ENCODE data around the gene IGSF10. TPM values are rescaled to one million over a fixed set of nuclear protein-coding genes. Genes with fewer than 3 reads are reported as not detected.

Gene IGSF10, protein sequence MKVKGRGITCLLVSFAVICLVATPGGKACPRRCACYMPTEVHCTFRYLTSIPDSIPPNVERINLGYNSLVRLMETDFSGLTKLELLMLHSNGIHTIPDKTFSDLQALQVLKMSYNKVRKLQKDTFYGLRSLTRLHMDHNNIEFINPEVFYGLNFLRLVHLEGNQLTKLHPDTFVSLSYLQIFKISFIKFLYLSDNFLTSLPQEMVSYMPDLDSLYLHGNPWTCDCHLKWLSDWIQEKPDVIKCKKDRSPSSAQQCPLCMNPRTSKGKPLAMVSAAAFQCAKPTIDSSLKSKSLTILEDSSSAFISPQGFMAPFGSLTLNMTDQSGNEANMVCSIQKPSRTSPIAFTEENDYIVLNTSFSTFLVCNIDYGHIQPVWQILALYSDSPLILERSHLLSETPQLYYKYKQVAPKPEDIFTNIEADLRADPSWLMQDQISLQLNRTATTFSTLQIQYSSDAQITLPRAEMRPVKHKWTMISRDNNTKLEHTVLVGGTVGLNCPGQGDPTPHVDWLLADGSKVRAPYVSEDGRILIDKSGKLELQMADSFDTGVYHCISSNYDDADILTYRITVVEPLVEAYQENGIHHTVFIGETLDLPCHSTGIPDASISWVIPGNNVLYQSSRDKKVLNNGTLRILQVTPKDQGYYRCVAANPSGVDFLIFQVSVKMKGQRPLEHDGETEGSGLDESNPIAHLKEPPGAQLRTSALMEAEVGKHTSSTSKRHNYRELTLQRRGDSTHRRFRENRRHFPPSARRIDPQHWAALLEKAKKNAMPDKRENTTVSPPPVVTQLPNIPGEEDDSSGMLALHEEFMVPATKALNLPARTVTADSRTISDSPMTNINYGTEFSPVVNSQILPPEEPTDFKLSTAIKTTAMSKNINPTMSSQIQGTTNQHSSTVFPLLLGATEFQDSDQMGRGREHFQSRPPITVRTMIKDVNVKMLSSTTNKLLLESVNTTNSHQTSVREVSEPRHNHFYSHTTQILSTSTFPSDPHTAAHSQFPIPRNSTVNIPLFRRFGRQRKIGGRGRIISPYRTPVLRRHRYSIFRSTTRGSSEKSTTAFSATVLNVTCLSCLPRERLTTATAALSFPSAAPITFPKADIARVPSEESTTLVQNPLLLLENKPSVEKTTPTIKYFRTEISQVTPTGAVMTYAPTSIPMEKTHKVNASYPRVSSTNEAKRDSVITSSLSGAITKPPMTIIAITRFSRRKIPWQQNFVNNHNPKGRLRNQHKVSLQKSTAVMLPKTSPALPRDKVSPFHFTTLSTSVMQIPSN (N-terminal part only)
- total RNA-seq = 0.59 and 1.6 TPM in 2 replicates

DNA sequence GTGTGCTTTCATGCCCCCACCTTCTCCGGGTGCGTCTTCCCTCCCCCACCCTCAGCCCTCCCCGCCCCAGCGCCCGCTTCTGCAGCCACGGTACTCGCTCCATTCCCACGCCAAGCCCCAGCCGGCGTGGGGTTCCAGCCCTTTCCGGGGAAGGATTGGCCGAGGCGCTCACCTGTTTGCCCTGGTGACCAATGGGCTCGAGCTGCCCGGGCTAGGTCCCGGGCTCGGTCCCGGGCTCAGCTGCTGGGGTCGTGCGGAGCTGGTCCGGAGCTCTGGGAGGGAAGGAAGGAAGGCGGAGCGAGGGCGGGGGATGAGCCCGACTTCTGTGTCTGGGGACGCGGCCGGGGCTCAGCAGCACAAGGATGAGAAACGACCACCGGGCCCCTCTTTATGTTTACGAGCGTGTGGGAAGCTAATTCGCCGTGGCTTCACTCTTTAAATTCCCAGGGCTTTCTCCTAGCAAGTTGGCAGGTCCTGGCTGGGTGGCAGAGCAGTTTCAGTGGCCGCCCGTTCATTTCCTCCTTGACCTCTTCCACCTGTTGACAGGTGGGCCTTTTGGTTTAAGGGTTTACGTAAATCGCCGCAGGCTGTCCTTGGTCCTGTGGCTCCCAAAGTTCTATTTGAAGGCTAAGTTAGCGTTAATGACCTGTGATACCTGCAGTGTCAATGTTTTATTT is at the start of gene IGSF10:
TSS of gene IGSF10 (minus strand) at position 288 of the 677 bp plus-strand sequence. CDS start 2,352 bp downstream, outside the sequence.

Other genes with a start within 250 kb of the IGSF10 start
- gene P2RY14, start 182.5 kb downstream of the IGSF10 start, total RNA-seq = not detected in 2 replicates
- 0.09 TPM in 1 of 2 replicates, not detected in the other for gene GPR87, start 144.2 kb downstream of the IGSF10 start, total RNA-seq
- not detected in 2 replicates for gene P2RY13, start 131.5 kb downstream of the IGSF10 start, total RNA-seq
- gene P2RY12, start 76.3 kb downstream of the IGSF10 start, total RNA-seq = not detected in 2 replicates